COLO668 (cell line): ENCODE results near the gene SLC28A1.
A peak's percentile ranks its signal among the peaks of the same experiment; 100 is the strongest.

ENCODE experiments used
- DNase-seq: peaks from one replicate; lab custom pipeline; 2025; ENCODE audit not compliant: unreplicated experiment; lab: John Stamatoyannopoulos, UW

The SLC28A1 gene

DNA sequence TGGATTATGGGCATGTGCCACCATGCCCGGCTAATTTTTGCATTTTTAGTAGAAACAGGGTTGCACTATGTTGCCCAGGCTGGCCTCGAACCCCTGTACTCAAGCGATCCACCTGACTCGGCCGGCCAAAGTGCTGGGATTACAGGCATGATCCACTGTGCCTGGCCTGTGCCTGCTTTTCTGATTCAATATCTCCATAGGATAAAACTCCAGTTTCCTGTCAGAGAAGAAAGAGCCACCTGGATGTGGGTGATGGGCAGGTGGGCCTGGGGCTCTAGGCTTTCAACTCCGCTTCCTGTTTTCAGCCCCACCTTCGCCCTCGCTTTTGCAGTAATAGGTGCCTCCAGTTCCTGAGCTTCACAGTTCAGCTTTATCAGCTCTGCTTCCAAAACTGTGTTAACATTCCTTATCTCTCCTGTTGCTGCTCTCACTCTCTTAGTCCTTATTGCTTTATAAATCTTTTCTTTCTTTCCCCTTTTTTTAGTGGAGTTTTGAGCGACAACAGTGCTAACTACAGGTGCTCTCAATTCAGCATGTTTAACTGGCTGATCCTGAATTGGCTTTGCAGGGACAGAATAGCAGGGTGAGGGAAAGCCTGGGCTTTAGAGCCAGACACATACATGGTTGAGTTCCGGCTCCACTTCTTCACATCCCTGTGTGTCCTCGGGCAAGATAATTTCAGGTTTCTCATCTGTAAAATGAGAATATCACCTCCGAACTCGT, 76.1 kb downstream of the SLC28A1 start:
- DNase-seq = no peak

DNA sequence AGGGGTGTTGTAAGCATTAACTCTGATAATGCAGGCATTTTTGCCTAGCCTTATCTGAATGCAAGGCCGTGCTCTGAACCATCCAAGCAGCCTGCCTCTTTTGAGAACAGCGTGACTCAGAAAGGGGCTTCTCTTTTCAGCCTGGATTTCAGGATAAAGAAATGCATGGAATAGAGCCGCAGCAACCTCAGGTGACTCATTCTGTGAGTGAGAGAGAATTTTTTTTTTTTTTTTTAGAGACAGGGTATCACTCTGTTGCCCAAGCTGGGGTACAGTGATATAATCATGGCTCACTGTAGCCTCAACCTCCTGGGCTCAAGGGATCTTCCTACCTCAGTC, 76.6 kb downstream of the SLC28A1 start:
- no peak for DNase-seq

DNA sequence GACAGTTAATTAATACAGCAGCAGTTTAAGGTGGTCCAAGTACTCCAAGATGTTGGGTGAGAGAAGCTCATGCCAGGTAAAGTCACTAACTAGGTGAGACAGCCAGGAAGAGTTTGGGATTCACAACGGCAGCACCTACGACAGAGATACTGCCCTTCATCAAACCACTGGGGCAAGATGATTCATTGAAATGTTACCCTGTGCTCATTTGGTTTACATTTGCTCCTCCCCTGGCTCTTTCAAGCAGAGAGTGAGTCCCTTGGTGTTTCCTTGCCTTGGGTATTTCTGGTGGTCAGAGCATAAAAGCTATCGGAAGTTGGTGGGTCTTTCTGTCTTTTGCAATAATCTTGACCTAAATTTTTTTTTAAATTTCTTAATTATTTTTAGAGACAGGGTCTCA, 77.2 kb downstream of the SLC28A1 start:
- DNase-seq = no peak

DNA sequence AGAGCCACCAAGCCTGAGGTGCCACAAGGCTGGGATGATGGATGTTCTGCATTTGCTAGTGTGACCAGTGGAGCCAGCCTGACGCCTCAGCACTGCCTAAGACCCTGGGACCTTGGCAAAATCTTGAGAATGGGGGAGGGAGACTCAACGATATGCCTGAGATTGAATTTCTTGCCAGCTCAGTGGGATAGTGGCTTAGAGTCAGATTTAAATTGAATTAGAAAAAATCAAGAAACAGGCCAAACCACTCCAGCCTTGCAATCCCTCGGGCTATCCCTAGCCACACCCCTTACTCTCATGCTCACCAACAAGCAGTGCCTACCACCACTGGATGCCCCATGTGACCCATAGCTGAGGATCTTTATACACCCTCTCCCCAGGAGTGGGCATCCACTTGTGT, 78.5 kb downstream of the SLC28A1 start:
- DNase-seq = no peak

DNA sequence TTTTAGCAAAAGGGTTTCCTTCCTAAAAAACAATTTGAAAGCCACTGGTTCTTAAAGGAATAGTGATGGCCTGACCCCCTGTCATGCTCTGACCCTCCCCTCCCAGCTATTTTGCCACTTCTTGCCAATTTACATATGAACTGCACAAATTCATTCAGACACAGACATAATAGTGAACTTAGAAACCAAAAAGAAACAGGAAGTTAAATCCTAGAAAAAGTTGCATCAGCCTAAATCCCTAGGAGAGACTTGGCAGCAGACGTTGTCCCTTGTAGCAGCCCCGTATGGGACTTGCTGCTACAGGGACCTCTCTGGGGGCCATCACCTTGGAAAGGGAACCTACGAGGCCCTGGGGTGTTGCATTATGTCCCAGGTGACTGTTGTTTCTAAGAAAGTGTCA, 82.9 kb downstream of the SLC28A1 start:
- DNase-seq = no peak

DNA sequence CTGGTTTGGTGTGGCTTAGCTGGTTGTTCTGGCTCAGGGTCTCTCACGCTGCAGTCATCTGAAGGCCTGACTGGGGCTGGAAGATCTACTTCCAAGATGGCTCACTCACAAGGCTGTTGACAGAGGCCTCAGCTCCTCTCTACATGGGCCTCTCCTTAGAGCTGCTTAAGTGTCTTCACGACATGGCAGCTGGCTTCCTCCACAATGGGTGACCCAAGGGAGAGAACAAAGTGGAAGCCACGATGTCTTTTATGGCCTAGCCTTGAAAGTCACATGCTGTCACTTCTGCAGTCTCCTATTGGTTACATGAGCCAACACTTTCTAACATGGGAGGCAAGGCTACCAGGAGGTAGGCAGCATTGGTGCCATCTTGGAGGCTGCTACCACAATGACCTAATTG, 83.8 kb downstream of the SLC28A1 start:
- no peak for DNase-seq

DNA sequence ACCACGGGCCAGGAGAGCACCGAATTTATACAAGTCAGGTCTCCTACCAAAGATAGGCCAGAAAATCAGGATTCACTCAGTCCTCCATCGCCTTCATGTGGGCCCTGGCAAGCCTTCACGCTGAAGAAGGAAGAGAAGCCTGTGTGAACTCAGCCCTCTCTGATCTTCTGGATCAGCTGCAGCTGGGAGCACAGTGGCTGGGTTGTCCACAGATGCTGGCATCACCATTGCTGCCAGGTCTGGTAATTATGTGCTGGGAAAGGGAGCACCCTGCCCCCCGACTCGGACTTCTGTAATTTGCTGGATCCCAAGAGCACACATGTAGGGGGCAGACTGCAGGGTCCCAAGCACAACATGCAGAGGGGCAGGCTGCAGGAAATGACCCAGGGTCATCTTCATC, 84.8 kb downstream of the SLC28A1 start:
- no peak for DNase-seq

DNA sequence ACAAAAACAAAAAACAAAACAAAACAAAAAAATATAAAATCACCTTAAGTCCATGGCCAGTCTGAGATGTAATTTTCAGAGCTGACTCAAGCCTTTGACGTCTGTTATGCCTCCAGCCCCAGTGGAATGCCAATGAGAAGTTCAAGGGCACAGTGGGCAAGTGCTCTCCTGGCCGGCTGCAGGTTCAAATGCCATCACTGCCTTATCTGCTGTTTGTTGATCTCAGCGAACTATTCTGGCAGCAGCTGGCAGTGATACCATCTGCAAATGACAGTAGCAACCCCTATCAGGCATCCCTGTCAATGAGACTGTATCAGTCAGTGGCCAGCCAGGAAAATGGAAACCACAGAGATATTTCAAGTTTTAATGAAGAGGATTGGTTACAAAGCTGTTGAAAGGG, 86.4 kb downstream of the SLC28A1 start:
- DNase-seq = no peak

DNA sequence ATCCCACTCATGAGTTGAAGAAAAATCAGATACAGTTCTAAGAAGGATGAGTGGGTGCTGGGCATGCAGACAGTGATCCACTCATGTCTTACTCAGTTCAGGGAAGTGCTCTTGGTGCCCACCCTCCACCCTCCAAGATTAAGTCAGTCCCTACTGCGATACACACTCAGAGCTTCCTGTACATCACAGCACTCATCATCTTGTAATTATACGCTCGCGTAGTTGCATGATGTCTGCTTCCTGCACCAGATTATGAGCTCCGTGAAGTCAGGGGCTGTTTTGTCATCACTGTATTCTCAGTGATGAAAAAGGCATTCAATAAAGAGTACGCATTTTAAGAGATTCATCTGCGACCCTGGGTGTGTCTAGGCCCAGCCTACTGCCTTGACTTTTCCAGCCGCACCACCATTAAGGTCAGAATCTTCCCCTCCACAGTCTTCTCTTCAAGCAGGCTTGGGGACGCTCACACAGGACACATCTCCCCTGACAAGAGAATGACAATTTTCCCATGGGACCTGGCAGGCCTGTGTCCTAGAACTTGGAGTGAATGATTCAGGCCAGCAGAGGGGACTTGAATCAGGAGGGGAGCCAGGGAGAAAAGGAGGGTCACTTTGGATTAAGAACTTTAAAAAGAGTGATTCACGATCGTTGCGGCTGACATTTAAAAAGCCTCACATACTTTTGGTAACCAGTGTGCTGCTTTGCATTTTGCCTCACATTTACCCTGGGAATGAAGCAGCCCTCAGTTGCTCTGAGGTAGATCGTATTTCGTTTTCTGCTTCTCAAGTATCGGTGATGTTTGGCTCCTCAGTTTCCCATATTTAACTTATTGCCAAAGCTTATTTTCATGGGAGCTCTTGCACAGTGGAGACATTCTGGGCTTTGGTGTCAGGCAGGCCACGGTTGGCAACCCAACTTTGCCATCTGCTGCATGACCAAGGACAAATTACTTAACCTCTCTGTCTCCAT, 89.3 kb downstream of the SLC28A1 start:
- no peak for DNase-seq

DNA sequence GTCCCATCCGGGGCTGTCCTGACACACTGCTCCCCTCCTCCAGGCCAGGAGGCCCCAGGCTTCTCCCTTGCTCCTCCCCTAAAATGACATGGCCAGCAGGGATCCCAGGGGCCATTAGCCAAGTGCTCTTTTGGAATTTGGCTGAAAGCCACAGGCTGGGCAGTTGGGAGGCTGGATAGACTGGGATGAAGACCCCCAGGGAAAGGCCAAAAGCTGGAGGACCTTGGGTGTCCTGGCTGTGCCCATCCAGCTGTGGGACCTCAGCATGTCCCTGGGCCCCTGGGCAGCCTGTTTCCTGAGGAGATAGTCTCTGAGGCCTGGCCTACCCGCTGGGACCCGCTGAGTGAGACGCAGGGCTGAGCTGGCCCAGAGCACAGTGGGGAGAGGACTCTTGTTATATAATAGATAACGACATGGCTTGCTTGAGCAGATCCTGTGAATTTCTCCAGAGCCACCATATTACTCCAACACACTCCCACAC, 91.4 kb downstream of the SLC28A1 start:
- no peak for DNase-seq

DNA sequence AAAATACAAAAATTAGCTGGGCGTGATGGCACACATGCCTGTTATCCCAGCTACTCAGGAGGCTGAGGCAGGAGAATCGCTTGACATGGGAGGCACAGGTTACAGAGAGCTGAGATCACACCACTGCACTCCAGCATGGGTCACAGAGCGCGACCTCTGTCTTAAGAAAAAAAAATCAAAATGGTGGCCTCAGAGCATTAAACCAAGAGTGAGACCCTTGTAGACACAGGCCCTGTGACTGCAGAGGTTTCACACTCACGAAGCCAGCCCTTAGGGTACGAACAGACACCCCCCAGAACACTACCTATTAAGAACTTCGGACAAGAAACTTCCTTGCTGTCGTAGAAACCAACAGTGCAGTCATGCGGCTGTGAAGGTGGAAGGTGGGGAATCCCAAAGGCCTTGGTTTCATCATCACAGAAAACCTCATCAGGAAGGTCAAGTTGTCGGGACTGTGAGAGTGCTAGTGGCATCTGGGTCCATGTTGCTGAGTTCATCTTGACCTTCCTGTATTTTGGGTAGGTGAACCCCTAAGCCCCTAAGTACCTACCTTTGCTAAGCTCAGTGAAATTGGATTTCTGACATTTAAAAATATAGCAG, 92.4 kb downstream of the SLC28A1 start:
- no peak for DNase-seq

DNA sequence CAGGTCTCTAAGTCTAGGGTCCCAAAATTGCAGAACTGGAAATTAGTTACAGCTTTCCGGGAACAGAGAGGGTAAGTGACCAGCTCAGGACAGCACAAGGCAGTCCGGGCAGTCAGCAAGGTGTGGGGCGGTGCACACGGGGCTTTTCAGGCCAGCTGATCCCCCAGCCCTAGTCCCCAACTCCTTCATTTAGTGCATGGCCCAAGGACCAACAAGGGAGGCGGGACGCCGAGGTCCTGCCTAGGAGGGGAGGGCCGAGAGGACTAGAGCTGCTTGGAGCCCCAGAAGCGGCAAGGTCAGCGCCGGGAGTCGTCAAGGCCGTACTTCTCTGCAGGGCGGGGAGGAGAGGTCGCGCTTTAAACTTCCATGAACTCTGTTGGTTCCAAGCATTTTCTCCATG, 95.2 kb downstream of the SLC28A1 start:
- DNase-seq = no peak

DNA sequence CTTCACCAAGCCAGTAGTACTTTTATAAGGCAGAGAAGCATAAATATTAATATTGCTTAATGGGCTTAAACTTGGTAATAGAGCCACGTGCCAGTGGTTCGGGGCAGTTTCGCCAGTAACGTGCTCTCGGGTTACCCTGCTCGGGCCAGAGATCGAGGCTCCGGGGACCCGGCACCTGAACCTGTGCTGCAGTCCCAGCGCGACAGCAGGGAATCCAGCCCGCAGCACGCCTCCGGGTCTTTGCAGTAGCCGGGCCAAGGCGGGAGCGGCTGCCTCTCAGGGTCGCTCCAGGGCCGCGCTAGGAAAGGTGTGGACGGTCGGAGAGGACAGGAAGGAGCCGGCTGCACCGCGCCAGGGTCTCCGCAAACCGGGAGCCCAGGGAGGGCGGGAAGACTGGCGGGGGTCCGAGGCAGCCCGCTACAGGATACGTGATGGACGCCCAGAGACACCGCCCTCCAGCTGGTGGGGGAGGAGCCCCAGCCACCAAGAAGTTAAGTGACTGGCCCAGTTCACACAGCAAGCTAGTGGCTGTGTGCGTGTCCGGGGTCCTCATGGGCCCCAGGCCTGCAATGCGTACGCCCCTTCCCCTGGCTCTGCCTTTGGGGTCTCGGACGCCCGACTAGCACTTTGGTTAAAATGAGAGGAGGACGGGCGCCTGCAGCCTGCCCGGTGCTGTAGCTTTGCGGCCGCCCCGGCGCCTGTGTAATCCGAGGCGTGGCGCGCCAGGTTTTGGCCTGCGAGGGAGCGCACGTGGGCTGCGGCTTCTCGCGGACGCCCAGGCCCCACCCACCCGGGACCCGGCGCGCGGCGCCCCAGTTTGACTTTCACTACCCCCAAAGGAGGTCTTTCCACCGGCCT, 96.0 kb downstream of the SLC28A1 start:
- DNase-seq = peak; percentile 88

DNA sequence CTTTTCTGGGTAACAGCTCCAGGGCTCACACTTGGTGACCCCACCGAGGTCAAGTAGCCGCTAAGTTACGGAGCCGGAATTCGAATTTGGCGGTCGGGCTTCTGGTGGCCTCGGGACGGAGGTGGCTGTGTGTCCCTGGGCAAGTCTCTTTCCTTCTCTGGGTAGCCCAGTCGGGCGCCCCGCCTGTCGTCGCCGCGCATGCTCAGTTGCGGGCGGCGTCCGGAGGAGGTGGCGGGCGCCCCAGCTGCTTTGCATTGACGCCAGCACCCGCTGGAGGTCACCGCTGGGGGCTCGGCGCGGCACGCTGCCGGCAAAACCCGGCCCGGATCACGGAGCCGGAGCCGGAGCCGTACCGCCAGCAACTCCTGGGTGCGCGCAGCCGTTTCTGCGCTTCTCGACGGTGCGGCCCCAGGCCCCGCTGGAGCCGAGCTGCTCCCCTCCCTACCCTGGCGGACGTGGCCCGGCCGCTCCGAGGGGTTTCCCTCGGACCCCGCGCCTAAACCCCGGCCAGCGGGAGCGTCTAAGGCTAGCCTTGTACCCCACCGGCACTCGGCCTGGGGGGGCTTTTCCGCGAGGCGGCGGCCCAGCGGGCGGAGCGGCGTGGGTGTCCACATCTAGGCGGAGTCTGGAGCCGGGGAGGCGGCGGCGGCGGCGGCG, 96.7 kb downstream of the SLC28A1 start:
- DNase-seq = peak; percentile 97

DNA sequence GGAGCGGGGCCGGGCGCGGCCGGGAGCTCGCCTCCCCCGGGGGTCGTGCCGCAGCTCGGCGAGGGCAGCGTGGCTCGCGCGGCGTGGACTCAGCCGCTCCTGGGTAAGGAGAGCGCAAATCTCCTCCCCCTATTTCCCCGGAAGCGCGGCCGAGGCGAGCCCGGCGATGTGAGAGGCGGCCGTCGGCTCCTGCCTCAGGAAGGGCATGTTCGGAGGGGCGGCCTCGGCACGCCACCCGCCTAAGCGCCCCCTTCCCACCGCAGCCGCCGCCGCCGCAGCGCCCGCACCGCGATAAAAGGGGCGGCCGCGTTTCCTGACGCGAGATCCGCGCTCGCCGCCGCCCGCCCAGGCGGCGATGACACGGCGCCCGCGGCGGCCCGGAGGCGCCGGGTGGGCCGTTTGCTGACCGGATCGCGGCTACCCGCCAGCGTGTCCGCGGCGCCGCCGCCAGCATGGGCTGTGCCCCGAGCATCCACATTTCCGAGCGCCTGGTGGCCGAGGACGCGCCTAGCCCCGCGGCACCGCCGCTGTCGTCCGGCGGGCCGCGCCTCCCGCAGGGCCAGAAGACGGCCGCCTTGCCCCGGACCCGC, 97.3 kb downstream of the SLC28A1 start, which contains the start of gene PDE8A:
PDE8A (plus strand) TSS at position 146 of the 590 bp plus-strand sequence; CDS start at position 453, 307 bp downstream.
- DNase-seq = peak; percentile 77

DNA sequence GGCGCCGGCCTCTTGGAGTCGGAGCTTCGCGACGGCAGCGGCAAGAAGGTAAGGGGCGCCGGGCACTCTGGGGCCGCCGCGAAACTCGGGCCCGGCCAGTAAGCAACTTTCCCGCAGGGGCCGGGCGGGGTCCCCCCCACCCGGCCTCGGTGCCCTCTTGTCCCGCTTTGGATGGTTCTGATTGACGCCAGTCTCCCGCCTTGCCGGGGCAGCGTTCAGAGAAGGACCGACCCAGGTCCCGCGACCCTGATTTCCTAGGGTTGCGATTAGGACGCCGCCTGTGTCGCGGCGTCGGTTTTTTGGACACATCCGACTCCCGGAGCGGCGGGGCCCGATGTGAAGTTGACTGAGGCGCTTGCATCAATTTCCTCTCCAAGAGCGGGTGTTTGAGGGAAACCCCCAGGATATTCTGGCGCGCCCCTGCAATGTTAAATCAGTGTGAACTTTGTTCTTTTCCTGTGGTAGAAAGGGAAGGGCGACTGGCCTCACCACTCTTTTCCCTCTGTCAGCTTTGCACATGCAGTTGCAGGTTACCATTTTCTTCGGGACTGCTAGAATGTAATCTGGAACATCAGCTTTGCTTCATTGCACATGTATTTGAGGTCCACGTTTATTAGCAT, 97.9 kb downstream of the SLC28A1 start:
- peak; percentile 47 for DNase-seq

DNA sequence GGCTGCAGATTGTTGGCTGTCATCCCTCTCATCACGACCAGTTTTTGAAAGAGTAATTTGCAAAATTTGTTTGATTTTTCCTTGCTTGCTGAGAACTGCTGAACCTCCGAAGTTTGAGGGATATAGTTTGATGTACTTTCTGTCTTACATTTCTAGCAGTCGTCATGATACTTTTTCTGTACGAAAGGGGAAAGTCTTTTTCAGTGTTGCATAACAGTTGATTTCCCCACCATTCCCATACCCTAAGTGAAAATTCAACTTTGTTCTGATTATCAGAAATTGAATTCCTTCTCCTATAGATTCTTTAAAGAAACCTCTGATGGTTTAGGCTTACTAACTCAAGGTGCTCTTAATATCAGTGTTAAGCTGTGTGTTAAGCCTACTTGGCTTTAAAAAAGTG, 98.8 kb downstream of the SLC28A1 start:
- no peak for DNase-seq

DNA sequence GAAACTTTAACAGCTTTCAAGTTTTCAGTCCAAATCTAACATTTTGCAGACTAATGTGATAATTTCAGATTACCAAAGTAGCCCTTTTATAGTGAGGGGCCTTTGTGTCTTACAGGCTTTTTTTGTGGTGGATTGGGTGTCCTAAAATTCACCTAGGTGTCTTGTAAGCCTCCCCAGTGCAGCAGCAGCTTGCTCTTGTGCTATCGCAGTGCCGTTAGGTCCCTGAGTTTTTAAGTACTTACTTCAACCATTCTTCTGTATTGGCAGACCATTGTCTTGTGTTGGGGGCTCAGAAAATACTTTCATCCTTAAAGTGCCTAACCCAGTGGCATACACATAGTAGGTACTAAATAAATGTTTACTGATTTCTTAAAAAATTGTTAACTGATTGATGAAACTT, 99.2 kb downstream of the SLC28A1 start:
- DNase-seq = no peak

DNA sequence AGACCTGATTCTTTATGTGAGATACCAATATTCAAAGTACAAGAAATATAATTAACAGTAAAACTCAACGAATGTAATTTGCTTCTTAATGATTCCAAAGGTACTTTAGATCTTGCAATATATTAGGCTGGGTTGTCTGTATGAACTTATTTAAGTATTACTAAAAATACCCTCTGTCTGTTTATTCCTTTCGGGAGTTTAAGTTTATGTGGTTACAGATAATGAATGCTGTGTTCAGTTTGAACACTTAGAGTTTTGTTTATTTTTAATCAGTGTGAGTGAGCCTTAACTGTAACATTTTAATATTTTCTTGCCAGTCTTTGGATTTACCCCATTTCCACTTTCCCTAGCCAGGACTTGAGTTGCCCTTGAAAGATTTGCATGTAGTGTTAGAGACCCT, 100.7 kb downstream of the SLC28A1 start:
- no peak for DNase-seq
